Stomach (tissue), 9 donors: Measurements from ENCODE around the gene CDH23. TPM values are rescaled to one million over a fixed set of nuclear protein-coding genes. Genes with fewer than 3 reads are reported as not detected.

Experiments used
- DNase-seq, 2 donors: peaks; one replicate each; pipeline versions ENCODE4 v3.0.0 to v3.0.0-alpha.2; 2013 to 2019
- H3K27ac ChIP-seq, 5 donors: fragments of 200-600 bp in 4 of 5; sonication (generic) in 4 of 5; one replicate each; pipeline ENCODE4 v1.5.1; 2013 to 2019; ENCODE audit warnings: mild to moderate bottlenecking in 1 of 5, moderate library complexity in 1 of 5
- H3K27me3 ChIP-seq, 3 donors: fragments of 200-600 bp; sonication (generic); one replicate each; pipeline ENCODE4 v1.5.1; 2017 to 2019; ENCODE audit warnings: mixed run types in 1 of 3
- H3K36me3 ChIP-seq, 4 donors: fragments of 200-600 bp; sonication (generic); 1 replicate in 3 of 4; 2 replicates in 1 of 4; pipeline ENCODE4 v1.5.1; 2016 to 2019
- H3K4me1 ChIP-seq, 4 donors: fragments of 200-600 bp; sonication (generic); one replicate each; pipeline ENCODE4 v1.5.1; 2016 to 2019
- H3K4me3 ChIP-seq, 4 donors: fragments of 200-600 bp; sonication (generic) in 3 of 4; one replicate each; pipeline ENCODE4 v1.5.1; 2016 to 2019; ENCODE audit warnings: mild to moderate bottlenecking in 1 of 4
- H3K9me3 ChIP-seq, 4 donors: fragments of 200-600 bp; sonication (generic); one replicate each; pipeline ENCODE4 v1.5.1; 2016 to 2019
- CTCF ChIP-seq, 7 experiments: fragments of 450-650 bp in 4 of 7; fragments of 200-600 bp in 3 of 7; sonication (generic) in 3 of 7; IDR thresholded peaks; one replicate each; pipeline ENCODE4 v1.5.1; 2016 to 2019; ENCODE audit warnings: antibody characterized with exemption in 7 of 7, control low read depth in 2 of 7, mild to moderate bottlenecking in 1 of 7
- EP300 ChIP-seq: sonication (generic); formaldehyde crosslinking; IDR thresholded peaks from one replicate; pipeline ENCODE4 v1.6.1; 2017; ENCODE audit warnings: antibody characterized with exemption
- POLR2A ChIP-seq, 4 donors: fragments of 450-650 bp; IDR thresholded peaks; one replicate each; pipeline ENCODE4 v1.6.1; 2016; ENCODE audit warnings: antibody characterized with exemption in 4 of 4, control low read depth in 2 of 4, mild to moderate bottlenecking in 1 of 4, moderate library complexity in 1 of 4
- POLR2AphosphoS5 ChIP-seq, 3 donors: sonication (generic); formaldehyde crosslinking; IDR thresholded peaks; one replicate each; pipeline ENCODE4 v1.6.1; 2016; ENCODE audit warnings: antibody characterized with exemption in 3 of 3
- WGBS, 5 donors: extraction: QIAGEN DNeasy Blood & Tissue Kit in 3 of 5; methylation state at CpG; one replicate each; pipeline versions ENCODE4 v1.1.5 to v1.1.7; 2013 to 2018; 5-methylcytosine and 5-hydroxymethylcytosine counted together
- intact Hi-C: fragments of 100-400 bp; cut with DNase I; formaldehyde crosslinking; loops from one replicate; pipeline ENCODE4 v1.15.1; 2023; ENCODE audit warnings: low total_unique reads
- polyA plus RNA-seq, 3 donors: library from polyadenylated mRNA; stranded (reverse); fragments of 200-250 nt; gene quantifications; one replicate each; pipeline ENCODE4 v1.2.3, GENCODE V29; 2013
- total RNA-seq, 5 donors: library from RNA; depleted of rRNA; stranded (reverse); fragments of >200 nt; gene quantifications; one replicate each; pipeline versions ENCODE4 v1.1.0 to v1.2.3, GENCODE V29; 2014 to 2016
- donor health status: healthy with polysubstance abuse.
- donor health status: Bipolar disorder and iron deficiency.
- donor health status: healthy.

CDH23 gene
- total and polyA plus RNA-seq, 8 donors = 0.31 to 8.2 (median 2.2) TPM

- WGBS, 5 donors = 14 to 25% (median 20%) methylated on average over 2 of the region's 2 CpGs
- intact Hi-C loops = no loop called here
- TF ChIP-seq POLR2A (IDR thresholded peaks at IDR 0.05) (no peak), CTCF (IDR thresholded peaks at IDR 0.05) (no peak), POLR2AphosphoS5 (IDR thresholded peaks at IDR 0.05) (peak; percentile 51 to 84 (median 78)), EP300 (no peak)
- Histone ChIP-seq H3K27ac (peak overlapping the region; percentile 88 to 93 (median 90)), H3K4me1 (peaks cover 70 to 97% (median 79%) of the 10 kb centered on the region in 4 donors), H3K9me3 (no peaks in the 10 kb centered on the region), H3K36me3 (no peaks in the 10 kb centered on the region), H3K27me3 (no peaks in the 10 kb centered on the region), H3K4me3 (peak overlapping the region; percentile 58 to 85 (median 74))
- DNase-seq = peak; percentile 54 to 77
Observed at GRCh38 chr10:71771821-71772617, 375.3 kb downstream of the CDH23 start.

GRCh38 chr10:71772832-71773220 lies 376.1 kb downstream of the CDH23 start:
- H3K27me3 ChIP-seq = no peaks in the 10 kb centered on the region
- no peak for DNase-seq
- H3K4me1 ChIP-seq = peaks cover 62 to 91% (median 71%) of the 10 kb centered on the region in 4 donors
- no peaks in the 10 kb centered on the region for H3K9me3 ChIP-seq
- 46 to 59% (median 53%) methylated on average over 3 to 4 of the region's 4 CpGs; no CpG with 5 or more reads in 1 of the 5 donors for WGBS, 5 donors
- TF ChIP-seq POLR2AphosphoS5 (IDR thresholded peaks at IDR 0.05) (no peak), CTCF (IDR thresholded peaks at IDR 0.05) (no peak), POLR2A (IDR thresholded peaks at IDR 0.05) (no peak), EP300 (no peak)
- intact Hi-C loops = no loop called here
- peak overlapping the region; percentile 88 to 93 (median 90) for H3K27ac ChIP-seq
- no peaks in the 10 kb centered on the region for H3K36me3 ChIP-seq
- peak overlapping the region; percentile 58 to 85 (median 74) for H3K4me3 ChIP-seq

- H3K36me3 ChIP-seq = no peaks in the 10 kb centered on the region
- 1 to 8% (median 3%) methylated on average over 5 to 55 of the region's 55 CpGs for WGBS, 5 donors
- no peaks in the 10 kb centered on the region for H3K9me3 ChIP-seq
- peak; percentile 91 to 96 for DNase-seq
- H3K27ac ChIP-seq = peak within 1 kb of the TSS; percentile 88 to 93 (median 90)
- TF ChIP-seq CTCF (IDR thresholded peaks at IDR 0.05) (peak in 5 of 7 experiments; percentile 37 to 97 (median 82)), POLR2AphosphoS5 (IDR thresholded peaks at IDR 0.05) (peak; percentile 63 to 97 (median 93)), POLR2A (IDR thresholded peaks at IDR 0.05) (peak in 1 of 4 donors; percentile 48), EP300 (no peak)
- H3K4me3 ChIP-seq = peak within 1 kb of the TSS; percentile 58 to 85 (median 74)
- H3K4me1 ChIP-seq = peaks cover 56 to 85% (median 65%) of the 10 kb centered on the region in 4 donors
- intact Hi-C loops = no loop called here
- no peaks in the 10 kb centered on the region for H3K27me3 ChIP-seq
Observed at GRCh38 chr10:71773221-71773971, 376.7 kb downstream of the CDH23 start, which contains the start of gene VSIR. VSIR (minus strand) TSS chr10:71773520; CDS start chr10:71773439, 81 bp downstream.
